ENCODE data around the gene DTD2.
"Not testable (repeated sequence)": the region's sequence is repeated elsewhere in the genome, so short reads cannot be mapped to it uniquely, and the experiment has no call there.

Gene DTD2

DNA sequence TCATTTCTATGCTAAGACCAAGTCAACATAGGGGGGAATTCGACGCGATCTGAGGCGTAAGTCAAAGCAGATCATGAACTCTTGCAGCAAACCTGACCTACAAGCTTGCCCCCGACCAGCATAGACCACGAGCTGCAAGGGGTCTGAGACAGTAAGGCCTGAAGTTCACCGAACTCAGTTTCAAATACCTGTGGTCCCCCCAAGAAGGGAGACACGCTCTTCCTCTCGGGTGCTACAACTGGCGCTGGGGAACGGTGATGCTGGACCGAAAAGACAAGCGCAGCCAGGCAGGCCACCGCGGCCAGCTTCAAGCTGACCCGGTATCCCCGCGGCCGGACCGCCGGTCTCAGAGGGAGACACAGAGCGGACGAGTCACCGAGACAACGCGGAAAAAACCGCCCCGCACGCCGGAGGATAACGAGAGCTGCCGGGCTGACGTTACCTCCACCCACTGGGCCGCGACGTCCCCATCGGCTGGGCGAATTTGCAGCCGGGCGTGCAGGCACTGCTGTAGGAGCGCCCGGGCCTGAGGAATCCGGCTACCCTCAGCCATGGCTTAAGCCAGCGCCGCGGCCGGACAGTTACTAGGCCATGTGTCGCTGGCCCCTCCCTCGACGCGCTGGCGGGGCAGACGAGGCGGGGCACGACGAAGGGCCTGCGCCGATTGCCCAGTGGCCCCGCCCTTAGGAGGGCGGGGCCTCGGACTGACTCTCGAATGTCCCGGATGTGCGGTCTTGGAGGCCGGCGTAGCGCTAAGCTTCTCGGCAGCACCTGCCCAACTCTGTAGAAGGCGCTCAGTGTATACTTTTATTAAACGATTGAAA, at the start of gene DTD2:
Gene DTD2, minus strand, starts transcription at position 666 of the 824 bp plus-strand sequence. Its CDS starts 113 bp downstream, at position 553.
- DNase-seq: peak; percentile 97

DNA sequence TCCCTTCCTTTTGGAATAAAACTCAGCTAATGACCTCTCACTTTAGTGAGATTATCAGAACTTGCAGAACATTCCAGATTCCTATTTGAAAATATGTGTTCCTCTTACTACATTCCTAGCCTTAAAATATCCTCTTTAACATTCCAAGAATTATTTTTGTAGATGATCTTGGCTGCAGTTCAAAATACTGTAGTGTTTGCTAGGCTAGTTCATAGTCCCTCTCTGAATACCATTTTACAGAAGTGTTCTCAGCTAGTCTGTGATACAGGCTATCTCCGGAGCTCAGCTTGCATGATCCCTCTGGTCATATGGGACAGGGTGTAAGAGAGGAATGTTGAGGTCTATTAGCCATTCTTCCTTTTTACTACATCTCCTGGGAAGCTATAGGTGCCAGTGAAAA, 48.1 kb upstream of the DTD2 start:
- no peak for DNase-seq

DNA sequence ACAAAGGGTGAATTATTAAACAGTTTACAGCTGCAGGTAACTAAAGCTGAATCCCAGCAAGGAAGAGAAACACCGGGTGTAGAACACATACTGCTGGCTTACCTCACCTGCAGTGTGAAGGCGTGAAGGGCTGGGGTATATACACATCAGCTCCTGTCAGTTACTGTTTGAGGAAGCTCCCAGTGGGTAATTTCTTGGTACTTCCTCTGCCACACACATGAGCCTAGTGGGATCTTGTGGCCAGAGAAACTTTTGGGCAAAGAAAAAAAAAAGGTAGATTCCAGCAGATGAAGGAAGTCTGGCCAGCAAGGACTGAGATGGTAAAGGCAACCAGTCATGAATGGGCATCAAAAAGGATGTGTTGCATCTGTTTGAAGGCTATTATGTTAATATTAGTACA, 44.6 kb upstream of the DTD2 start:
- DNase-seq: no peak

DNA sequence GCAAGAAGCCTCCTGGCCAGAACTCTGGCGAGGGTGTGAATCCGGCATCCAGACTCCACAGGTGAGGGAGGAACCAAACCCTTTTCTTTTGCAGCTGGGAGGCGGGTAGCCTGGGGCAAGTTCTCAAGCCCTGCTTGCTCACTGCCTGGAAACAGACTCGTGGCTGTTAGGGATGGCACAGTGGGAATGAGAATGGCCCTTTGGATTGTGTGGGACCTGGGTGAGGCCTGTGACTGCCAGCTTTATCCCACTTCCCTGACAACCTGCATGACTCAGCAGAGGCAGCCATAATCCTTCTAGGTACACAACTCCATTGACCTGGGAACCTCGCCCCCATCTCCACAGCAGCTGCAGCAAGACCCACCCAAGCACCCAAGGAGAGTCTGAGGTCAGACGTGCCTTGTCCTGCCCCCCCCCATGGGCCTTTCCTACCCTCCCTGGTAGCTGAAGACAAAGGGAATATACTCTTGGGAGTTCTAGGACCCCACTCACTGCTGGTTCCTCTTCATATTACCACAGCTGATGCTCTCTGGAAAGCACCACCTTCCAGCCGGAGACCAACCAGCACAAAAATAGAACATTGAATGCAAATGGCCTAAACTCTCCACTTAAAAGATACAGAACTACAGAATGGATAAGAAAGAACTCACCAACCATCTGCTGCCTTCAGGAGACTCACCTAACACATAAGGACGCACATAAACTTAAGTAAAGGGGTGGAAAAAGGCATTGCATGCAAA, 35.6 kb upstream of the DTD2 start:
- DNase-seq: no peak

DNA sequence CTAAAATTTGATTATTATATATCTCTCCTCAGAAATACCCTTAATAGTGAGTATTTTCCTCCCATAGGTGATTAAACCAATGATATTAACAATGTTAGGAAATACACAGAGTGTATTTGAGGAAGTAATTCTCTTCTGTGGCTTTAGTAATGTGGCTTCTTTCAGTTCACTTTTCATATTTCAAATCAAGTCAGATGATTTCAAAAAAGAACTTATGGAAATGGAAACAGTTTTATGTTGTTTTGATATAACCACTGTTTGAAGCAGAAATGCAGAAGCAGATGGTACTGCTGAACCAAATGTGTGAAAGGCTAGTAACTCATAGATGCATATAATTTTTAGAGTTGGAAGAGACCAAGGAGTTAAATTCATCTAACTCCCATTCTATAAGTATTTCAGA, 32.4 kb upstream of the DTD2 start:
- no peak for DNase-seq

DNA sequence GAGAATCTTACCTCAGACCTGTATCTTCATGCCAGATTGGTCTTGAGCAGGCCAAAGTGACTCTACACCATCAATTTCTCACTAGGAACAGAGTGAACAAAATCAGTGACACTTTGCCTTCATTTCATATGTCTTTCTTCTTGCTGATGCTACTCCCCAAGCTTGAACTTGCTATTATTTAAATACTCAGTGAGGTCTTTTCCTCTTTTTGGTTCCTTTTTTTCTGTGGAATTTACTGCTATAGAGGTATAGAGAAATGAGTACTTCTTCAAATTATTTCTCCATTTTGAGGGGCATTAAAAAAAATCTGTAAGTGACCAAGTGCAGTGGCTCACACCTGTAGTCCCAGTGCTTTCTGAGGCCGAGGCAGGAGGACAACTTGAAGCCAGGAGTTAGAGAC, 30.6 kb upstream of the DTD2 start, which contains the start of gene GPR33:
Gene GPR33, minus strand, starts transcription at position 154 of the 400 bp plus-strand sequence. CDS start 4,074 bp downstream, outside the sequence.
- DNase-seq: no peak

DNA sequence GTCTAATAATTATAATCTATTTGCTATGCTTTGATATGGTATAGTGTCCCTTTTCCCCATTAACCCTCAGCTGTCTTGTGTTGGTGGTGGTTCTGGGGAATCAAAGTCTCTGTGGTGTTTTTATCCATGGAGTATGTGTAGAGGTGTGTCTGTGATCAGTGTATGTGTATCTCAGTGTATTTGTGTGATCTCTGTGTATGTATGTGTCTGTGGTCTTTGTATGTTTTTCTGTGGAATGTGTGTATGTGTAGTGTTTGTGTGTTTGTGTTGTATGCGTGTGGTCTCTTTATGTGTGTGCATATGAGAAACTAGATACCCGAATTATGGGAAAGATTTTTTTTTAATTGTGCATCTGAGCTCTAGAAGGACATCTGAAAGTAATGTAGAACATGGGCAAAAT, 29.5 kb upstream of the DTD2 start:
- no peak for DNase-seq

DNA sequence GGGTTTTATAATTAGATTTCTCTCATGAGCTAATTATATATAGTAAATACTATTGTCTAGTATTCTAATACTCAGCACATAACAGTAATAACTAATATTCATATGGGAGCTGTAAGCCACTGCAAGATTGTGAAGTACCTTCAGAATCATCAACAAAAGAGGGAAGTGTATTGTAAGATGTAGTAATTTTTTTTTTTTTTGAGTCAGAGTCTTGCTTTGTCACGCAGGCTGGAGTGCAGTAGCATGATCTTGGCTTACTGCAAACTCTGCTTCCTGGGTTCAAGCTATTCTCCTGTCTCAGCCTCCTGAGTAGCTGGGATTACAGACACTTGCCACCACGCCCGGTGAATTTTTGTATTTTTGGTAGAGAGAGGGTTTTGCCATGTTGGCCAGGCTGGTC, 27.4 kb upstream of the DTD2 start:
- no peak for DNase-seq

DNA sequence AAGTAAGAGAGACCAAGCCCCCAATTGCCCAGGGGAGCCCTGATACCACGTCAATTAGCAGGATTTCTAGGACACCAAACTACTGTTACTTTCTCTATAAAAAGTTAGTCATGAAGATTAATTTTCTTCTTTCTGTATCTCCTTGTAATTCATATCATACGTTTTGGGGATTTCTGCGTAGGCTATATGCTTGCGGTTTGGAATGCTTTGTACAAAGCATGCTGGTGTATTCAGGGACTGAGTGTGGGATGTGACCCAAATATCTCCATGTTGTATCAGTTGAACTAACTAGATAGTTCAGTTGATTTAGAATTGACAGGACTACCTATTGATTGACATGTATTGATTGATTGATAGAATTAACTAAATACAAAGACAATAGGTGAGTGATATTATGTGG, 22.9 kb upstream of the DTD2 start:
- no peak for DNase-seq

DNA sequence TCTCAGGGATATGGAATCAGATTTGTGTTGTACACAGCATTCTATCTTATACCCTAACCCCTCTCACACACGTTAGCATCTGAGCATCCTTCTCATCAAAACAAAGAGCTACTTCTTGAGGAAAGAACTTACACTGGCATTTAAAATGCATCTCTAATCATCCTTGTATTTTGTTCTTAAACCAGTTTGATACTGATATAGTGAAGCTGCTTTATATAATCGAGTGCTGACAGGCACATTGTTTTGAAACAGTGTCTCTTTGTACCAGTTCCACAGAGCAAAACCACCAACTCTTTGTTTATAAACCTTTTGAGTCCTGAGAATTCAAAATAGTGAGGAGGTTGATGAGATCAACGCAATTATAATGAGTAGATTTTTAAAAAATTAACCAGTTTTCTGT, 21.7 kb upstream of the DTD2 start:
- no peak for DNase-seq

DNA sequence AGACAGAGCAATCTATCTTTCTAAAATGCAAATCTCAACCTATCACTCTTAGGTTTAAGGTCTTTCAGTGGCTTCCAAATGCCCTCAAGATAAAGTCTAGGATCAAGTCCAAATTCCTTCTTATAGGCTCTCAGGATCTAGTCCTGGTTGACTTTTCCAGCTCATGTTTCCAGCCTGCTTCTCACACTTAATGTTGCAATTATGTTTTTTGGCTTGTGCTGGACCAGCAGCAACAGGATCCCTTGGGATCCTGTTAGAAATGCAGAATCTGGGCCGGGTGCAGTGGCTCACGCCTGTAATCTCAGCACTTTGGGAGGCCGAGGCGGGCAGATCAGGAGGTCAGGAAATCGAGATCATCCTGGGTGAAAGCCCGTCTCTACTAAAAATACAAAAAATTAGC, 19.9 kb upstream of the DTD2 start:
- no peak for DNase-seq

DNA sequence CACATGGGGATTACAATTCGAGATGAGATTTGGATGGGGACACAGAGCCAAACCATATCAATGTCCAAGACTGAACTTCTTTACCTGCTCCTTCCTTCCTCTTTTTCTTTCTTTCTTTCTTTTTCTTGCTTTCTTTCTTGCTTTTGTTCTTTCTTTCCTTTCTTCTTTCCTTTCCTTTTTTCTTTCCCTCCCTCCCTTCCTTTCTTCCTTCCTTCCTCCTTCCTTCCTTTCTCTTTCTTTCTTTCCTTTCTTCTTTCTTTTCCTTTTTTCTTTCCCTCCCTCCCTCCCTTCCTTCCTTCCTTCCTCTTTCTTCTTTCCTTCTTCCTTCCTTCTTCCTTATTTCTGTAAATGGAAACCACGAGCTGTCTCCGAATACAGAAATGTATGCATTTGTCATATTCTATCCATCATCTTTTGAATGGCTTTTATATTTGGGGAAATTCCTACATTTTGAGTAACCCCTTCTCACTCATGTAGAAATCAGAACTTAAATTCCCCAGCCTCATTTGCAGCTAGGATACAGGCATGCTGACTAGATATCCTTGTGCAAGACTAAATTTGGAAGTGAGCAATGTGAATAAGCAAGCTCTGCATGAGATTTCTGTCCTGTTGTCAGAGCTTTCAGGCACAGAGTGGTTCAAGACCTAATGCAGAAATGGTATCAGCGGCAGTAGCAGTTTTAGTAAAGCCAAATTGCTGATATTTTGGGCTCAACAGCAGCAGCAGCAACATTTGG, 19.0 kb upstream of the DTD2 start:
- DNase-seq: no peak

DNA sequence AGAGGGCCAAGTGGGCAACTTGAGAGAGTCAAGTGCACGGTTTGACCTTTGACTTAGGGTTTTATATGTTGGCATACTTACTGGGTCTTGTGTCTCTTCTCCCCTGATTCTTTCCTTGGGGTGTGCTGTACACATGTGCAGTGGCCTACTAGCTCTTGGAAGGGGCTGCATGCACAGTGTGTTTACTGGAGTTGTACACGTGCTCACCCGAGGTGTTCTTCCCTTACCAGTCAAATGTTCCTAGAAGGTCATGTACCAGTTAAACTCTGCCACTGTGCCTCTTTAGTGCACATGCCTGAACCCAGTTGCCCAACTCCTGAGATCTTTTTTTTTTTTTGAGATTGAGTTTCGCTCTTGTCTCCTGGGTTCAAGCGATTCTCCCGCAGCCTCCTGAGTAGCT, 9.2 kb upstream of the DTD2 start:
- DNase-seq: no peak

DNA sequence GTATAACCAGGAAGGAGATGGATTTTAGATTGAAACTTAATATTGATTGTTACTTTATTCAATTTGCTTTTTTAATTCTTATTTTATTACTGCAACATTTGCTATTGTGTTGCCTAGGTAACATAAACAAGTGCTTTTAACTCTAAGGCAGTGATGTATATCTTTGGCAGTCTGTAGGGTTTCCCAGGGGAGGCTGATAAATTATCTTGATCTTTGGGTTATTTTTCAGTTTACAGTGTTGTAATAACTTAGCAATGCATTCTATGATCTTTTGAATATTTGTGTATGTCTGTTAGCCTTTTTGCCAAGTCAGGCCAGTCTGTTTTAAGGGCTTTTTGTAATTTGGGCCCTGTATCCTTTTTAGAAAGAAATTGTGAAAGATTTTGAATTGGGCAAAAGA, 7.8 kb upstream of the DTD2 start:
- no peak for DNase-seq

DNA sequence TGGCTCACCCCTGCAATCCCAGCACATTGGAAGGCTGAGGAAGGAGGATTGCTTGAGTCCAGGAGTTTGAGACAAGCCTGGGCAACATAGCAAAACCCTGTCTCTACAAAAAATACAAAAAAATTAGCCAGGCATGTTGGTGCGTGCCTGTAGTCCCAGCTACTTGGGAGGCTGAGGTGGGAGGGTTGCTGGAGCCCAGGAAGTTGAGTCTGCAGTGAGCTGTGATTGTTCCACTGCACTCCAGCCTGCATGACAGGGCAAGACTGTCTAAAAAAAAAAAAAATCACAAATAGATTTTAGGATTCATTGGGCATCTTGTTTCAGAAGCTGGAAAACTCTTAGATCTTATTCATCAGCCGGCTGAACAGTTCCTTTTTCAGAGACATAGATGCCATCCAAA, 5.1 kb upstream of the DTD2 start:
- not testable (repeated sequence) for DNase-seq

DNA sequence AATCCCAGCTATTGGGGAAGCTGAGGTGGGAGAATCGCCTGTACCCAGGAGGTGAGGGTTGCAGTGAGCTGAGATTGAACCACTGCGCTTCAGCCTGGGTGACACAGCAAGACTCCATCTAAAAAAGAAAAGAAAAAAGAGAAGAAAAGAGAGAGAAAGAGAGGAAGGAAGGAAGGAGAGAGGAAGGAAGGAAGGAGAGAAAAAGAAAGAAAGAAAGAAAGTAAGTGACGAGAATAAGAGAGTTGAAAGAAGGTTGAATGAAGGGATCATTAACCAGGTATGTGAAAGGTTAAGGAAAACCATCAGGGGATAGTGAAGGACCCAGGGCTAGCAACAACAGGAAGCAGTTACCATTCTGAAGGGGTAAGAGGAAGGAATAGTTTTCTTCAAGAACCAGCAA, 4.2 kb upstream of the DTD2 start:
- DNase-seq: no peak

DNA sequence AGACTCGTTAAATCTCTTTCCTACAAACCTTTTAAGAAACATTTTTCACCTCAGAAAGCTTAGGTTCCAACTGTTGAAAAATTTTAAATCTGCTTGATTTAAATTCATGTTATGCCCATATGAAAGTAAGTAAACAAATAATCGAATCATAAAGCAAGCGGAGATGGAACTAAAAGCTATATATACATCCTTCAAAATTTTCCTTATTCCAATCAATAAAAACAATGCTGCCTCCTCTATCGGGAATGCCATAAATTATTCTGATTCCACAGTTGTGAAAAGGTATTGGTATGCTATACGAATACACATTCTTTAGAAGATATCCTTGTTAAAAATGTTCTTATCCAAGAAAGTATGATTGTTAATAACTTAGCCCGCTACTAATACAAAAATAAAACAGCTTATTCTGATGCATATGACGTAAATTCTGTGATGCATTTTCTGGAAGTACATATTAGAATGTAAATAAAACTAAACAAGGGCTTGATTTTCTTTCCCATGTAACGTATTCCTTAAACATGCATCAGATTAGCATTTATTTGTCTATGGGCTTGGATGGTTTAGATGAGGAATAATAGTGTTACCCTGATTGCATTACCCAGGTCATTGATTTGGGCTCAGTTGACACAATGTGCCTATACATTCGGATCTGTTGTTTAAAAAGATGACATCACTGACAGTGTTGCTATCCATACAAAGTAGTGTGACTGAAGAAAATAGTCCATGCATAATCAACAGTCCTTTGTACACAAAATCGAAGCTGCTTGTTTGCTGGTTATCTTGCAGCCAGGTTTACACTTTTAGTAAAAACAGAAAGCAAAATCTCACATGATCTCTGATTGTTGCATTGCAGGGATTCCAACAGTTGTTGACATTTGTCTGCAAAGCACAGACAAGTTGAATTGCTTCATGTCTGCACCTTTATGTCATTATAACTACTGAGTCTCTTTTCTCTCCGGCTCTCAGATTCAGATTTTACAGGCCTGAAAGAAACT, 656 bp upstream of the DTD2 start:
- no peak for DNase-seq

DNA sequence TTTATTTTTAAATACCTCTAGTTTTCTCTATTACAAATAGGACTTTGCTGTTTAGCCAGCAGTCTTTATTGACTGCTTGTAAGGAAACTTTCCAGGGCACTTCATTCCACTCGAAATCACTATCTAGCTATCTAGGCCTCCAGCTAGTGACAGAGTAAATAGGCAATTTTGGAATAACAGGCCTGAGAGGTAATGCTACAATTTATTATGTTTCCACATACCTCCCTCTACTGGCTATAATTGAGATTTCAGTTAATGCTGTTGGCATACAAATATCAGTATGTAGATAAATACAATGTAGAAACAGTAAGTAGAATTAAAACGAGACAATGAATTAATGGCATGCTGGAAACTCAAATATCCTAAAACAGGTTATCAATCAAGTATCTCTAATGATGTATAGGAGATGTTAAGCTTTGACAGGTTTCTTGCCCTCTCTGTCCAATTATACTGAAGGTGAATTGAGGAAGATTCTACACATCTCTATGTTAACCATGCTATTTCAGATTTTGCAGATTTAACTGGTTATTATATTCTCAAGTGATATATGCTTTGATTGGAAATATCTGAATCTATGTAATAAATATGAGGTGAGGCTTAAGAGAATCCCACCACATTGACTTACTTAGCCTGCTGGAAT, 7.2 kb downstream of the DTD2 start:
- no peak for DNase-seq

DNA sequence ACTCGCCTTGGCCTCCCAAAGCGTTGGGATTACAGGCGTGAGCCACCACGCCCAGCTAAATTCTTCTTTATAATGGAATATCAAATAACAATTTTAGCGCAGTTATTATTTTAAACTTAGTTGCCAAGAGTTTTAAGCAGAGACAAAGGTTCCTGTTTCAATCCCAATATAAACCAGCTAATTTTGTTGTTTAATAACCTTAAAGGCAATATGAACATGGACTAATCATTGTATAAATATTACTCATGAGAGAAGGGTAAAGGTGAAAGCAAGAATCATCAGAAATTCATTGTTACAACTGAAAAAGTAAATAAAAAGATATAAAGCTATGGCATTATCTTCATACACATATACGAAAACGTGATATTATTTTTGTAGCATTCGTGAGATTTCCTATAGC, 8.2 kb downstream of the DTD2 start:
- no peak for DNase-seq

DNA sequence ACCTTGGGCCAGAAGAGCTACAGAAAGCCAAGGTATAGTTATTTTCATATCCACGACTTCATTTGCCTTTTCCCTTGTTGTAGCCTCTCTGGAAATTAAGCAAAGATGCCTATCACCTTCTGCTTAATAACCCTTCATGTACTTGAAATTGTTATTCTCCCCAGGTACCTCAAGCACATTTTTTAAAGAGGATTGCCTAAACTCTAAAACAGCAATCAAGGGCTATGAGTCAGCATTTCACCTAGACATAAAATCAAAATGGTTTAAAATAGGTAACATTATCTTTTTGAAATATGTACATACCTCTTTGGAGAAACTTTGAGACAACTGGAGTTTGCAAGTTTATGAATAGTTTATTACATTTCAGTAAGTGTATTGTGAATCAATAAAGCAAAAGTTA, 11.6 kb downstream of the DTD2 start:
- DNase-seq: no peak

DNA sequence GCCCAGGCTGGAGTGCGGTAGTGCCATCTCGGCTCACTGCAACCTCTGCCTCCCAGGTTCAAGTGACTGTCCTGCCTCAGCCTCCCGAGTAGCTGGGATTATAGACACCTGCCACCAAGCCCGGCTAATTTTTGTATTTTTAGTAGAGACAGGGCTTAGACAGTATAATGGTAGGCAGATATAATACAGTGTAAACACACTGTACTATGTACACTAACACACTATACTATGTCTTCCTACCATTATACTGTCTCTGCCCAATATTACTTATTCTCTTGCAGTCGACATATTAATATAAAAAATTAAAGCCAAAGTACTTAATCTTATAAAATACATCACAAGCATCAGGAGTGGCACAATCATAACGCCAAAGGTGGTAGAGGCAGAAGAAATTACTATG, 15.0 kb downstream of the DTD2 start:
- DNase-seq: no peak

All from femur (tissue), 1 donor.